Subcutaneous abdominal adipose tissue (tissue), 5 donors: ENCODE measurements around the gene FOXA1.

Experiments used
- H3K27ac ChIP-seq: one replicate; pipeline ENCODE4 v1.7.0; 2013; ENCODE audit warnings: low read depth, mild to moderate bottlenecking, inconsistent platforms, low read length, moderate library complexity
- H3K27me3 ChIP-seq, 5 donors: one replicate each; pipeline ENCODE4 v1.7.0; 2013; ENCODE audit warnings: low read length in 5 of 5, inconsistent platforms in 1 of 5; ENCODE audit not compliant: control insufficient read depth in 5 of 5, insufficient read depth in 4 of 5
- H3K36me3 ChIP-seq, 5 donors: one replicate each; pipeline ENCODE4 v1.7.0; 2013; ENCODE audit warnings: low read length in 5 of 5; ENCODE audit not compliant: control insufficient read depth in 5 of 5, insufficient read depth in 5 of 5
- H3K4me1 ChIP-seq, 5 donors: one replicate each; pipeline ENCODE4 v1.7.0; 2013; ENCODE audit warnings: low read length in 5 of 5, mild to moderate bottlenecking in 3 of 5, moderate library complexity in 1 of 5; ENCODE audit not compliant: control insufficient read depth in 5 of 5, insufficient read depth in 5 of 5
- H3K4me3 ChIP-seq, 5 donors: one replicate each; pipeline ENCODE4 v1.7.0; 2013; ENCODE audit warnings: low read length in 5 of 5, low read depth in 1 of 5
- H3K9ac ChIP-seq, 5 donors: one replicate each; pipeline ENCODE4 v1.7.0; 2013; ENCODE audit warnings: low read length in 5 of 5, mild to moderate bottlenecking in 4 of 5, moderate library complexity in 3 of 5
- H3K9me3 ChIP-seq, 5 donors: one replicate each; pipeline ENCODE4 v1.7.0; 2013; ENCODE audit warnings: low read length in 5 of 5; ENCODE audit not compliant: control insufficient read depth in 5 of 5
- donor health status: healthy.
- donor health status: healthy.
- donor health status: healthy.
- donor health status: healthy.
- donor health status: healthy.

FOXA1 gene

DNA sequence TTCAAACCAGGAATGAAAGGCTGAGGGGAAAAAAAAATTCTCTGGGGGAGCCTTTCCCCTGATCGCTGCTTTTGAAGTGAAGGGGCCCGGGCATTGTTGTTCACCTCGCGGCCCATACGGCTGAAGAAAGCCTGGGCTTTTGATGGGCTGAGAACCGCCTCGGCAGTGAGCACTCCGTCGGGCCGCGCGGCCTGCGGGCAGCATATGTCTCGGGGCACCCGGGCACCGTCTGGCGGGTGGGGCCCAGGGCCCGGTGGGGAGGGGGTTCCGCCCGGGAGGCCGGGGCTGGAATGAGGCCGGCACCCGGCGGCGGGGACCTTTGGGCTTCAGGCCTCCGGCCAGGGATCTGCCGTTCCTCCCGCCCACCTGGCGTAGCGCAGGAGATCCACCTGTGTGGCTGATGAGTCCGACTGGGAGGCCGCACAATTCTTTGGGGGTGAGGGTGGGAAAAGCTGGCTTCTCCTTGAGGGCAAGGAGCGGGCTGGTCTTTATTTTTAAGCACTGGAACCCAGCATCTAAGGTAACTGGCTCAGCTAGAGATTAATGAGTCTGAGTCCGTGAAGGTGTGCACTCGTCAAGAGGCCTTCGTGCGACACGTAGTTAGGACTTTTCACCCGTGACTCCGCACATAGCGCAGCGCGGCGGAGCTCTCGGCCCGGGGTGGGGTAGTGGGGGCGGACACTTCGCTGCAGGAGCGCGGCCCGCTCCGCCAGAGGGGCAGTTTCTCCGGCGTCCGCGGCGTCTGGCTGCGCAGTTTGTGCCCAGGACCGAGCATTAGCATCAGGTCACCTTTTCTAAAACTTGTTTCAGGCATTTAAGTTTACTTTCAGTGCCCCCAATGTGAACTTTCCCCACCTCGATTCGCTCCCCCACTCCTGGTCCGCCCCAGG is 10.6 kb downstream of the FOXA1 start:
- Histone ChIP-seq H3K4me3 (no peak overlapping the region), H3K9me3 (no peaks in the 10 kb centered on the region), H3K9ac (no peak overlapping the region), H3K4me1 (peaks cover 0 to 22% (median 10%) of the 10 kb centered on the region in 5 donors), H3K27ac (no peak overlapping the region), H3K27me3 (peaks cover 46 to 66% (median 55%) of the 10 kb centered on the region in 5 donors), H3K36me3 (no peaks in the 10 kb centered on the region)

DNA sequence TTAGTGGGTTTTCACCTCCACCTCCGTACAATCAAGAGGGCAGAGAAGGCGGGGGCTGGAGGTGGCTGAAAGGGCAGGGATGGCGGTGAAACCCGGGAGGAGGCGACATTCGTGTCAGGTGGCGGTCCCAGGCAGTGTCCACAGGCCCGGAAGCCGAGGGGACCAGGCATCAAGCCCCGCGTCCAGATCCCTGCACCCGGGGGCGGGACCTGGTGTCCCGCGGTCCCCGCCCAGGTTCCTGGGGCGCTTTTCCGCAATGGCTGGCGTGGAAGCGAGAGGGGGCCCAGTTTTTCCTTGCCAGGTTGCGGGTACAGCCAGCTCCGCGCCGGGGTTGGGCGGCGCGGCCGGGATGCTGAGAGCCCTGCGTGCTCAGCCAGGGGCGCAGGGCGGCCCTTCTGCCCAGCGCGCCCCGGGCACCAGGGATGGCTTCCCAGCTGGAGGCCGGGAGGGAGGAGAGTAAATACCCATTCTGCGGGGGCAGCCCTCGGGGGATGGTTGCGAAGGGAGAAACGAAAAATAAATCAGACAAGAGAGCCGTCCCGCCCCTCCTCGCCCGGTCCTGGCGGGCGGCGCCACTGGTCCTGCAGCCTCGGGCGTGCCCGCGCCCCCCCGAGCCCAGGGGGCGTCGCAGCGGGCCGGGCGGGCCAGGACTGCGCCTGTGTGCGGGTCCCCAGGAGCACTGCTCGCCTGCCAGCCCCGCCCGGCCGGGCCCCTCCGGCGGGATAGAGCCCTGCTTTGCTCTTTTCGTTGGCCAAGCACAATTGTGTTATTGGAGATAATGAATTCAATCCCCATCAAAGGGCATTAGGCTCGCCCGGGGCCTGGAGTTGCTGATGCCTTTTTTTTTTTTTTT is 11.5 kb downstream of the FOXA1 start:
- no peak overlapping the region for H3K27ac ChIP-seq
- no peaks in the 10 kb centered on the region for H3K36me3 ChIP-seq
- H3K27me3 ChIP-seq: peaks cover 37 to 57% (median 48%) of the 10 kb centered on the region in 5 donors
- H3K4me3 ChIP-seq: peak overlapping the region in 1 of 5 donors; percentile 14
- no peaks in the 10 kb centered on the region for H3K9me3 ChIP-seq
- H3K9ac ChIP-seq: no peak overlapping the region
- H3K4me1 ChIP-seq: peaks cover 0 to 22% (median 10%) of the 10 kb centered on the region in 5 donors

DNA sequence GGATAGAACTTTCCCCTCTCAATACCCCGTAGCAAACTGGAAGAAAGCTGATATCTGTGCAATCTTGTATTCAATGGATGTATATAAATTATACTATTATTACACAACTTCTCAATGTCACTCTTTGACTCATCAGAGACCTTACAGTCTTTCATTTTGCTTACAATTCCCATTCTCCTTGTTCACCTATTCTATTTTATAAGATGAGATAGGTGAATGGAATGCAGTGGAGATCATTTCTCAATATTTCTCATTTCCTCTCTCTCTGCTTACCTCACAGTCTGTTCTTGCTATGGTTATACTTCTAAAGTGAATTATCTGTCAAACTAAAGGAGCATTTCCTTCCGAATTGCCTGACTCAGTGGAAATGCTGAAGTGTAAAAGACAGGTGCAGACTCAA is 14.9 kb downstream of the FOXA1 start:
- Histone ChIP-seq H3K9me3 (no peaks in the 10 kb centered on the region), H3K27ac (no peak overlapping the region), H3K27me3 (peaks cover 16 to 26% (median 23%) of the 10 kb centered on the region in 5 donors), H3K9ac (no peak overlapping the region), H3K4me1 (peaks cover 0 to 16% (median 8%) of the 10 kb centered on the region in 5 donors), H3K4me3 (no peak overlapping the region), H3K36me3 (no peaks in the 10 kb centered on the region)

DNA sequence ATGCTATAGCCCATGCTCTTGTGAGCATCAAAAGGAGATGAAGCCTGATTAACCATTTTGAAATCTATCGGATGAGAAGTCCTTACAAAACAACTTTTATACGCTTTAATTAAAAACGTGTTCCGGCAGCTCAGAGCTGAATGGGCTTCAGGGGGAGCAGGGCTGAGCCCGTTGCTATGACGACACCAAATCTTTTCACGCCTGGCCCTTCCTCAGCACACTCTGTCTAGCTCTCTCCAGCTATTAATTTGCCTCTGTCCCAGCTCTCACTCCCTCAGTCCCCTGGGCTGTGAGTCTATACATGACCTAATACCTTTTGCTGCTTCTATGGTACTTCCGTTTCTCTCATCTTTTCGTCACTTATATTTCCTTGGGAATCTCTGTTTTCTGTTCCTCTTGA is 15.8 kb downstream of the FOXA1 start:
- H3K27ac ChIP-seq: no peak overlapping the region
- H3K9ac ChIP-seq: no peak overlapping the region
- H3K36me3 ChIP-seq: no peaks in the 10 kb centered on the region
- peaks cover 8 to 18% (median 14%) of the 10 kb centered on the region in 5 donors for H3K27me3 ChIP-seq
- no peak overlapping the region for H3K4me3 ChIP-seq
- no peaks in the 10 kb centered on the region for H3K9me3 ChIP-seq
- peaks cover 0 to 9% (median 4%) of the 10 kb centered on the region in 5 donors for H3K4me1 ChIP-seq

DNA sequence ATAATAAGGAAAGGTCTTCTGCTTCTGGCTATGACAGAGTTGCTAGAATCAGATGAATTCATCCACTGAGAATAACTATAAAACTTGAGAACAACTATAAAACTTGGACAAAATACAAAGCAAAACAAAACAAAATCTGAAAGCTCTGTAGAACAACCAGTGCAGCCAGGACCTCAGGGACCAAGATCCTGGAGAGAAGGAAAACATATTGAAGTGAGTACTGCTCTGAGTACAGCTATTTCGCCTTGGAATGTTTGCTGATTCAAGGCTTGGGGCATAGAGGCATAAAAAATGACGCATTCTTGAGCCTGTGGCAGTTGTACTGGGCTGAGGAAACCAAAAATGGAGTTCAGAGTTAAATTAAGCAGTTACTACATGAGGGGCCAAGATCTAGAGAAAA is 21.7 kb downstream of the FOXA1 start:
- H3K4me3 ChIP-seq: no peak overlapping the region
- H3K9ac ChIP-seq: no peak overlapping the region
- H3K9me3 ChIP-seq: no peaks in the 10 kb centered on the region
- H3K4me1 ChIP-seq: no peaks in the 10 kb centered on the region
- no peaks in the 10 kb centered on the region for H3K36me3 ChIP-seq
- H3K27ac ChIP-seq: no peak overlapping the region
- H3K27me3 ChIP-seq: no peaks in the 10 kb centered on the region

DNA sequence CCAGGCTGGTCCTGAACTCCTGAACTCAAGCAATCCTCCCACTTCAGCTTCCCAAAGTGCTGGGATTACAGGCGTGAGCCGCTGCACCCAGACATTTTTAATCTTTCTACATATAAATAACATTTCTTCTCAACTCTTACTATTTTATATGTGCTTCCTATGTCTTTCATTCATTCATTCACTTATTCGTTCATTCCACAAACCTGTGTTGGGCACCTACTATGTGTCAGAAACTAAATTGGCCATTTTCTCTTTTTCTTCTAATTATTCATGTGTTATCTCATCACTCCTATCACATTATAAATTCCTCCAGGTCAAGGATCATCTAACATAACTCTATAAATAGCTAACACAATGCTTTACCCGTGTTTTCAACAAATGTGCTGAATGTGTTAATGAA is 23.7 kb downstream of the FOXA1 start:
- Histone ChIP-seq H3K36me3 (no peaks in the 10 kb centered on the region), H3K4me3 (no peak overlapping the region), H3K27ac (no peak overlapping the region), H3K4me1 (no peaks in the 10 kb centered on the region), H3K9me3 (no peaks in the 10 kb centered on the region), H3K9ac (no peak overlapping the region), H3K27me3 (no peaks in the 10 kb centered on the region)

DNA sequence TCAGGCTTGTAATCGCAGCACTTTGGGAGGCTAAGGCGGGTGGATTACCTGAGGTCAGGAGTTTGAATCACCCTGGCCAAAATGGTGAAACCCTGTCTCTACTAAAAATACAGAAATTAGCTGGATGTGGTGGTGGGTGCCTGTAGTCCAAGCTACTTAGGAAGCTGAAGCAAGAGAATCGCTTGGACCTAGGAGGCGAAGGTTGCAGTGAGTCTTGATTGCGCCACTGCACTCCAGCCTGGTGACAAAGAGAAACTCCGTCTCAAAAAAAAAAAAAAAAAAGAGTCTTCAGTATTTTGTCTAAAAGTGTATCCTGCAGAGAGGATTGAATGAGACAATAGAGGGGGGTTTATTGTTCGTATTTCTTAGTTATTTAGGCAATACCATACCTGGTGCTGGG is 25.3 kb downstream of the FOXA1 start:
- Histone ChIP-seq H3K4me3 (no peak overlapping the region), H3K9ac (no peak overlapping the region), H3K4me1 (no peaks in the 10 kb centered on the region), H3K9me3 (no peaks in the 10 kb centered on the region), H3K36me3 (no peaks in the 10 kb centered on the region), H3K27ac (no peak overlapping the region), H3K27me3 (no peaks in the 10 kb centered on the region)

DNA sequence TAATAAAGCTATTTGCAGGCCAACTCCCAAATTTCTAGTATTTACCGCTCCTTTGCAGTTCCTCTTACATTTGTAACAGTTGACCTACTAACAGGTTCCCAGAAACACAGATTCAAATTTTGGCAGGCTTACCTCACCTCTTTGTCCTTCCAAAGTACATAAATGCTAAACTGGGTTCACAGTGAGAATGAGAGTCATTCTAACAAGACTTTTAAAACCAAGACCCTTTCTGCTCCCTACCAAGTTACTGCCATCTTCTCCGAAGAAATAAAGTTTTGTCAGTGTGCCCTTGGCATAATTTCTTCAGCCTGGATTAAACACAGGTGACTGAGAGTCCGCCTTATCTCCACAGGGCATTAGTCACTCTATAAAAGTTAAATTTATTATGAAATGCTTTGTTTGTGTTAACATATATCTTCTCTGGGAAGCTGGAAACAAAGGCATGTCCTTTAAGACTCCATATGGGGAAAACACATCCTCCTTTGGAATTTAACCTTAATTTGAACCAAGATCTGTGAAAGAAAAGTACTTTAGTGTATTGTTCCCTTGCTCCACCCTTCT is 28.2 kb downstream of the FOXA1 start:
- Histone ChIP-seq H3K36me3 (no peaks in the 10 kb centered on the region), H3K27ac (no peak overlapping the region), H3K9ac (no peak overlapping the region), H3K4me3 (no peak overlapping the region), H3K9me3 (no peaks in the 10 kb centered on the region), H3K27me3 (no peaks in the 10 kb centered on the region), H3K4me1 (no peaks in the 10 kb centered on the region)

DNA sequence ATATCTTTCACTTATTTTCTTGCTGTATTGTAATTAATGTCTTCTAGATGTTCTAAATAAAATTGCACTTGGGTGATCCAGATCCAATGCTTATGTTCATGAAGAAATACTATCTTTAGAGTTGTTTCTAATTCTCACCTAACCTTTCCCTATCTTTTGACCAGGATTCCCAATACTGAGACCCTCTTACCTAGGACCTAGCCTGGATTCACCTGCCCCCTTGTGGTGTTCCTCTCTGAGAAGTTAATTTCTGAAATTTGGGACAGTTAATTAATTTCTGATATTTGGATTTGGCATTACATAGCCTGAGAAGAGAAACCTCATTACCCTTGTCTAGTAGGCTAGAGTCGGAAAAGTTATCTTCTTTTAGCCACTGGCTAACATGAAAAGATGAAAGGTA is 29.5 kb downstream of the FOXA1 start:
- Histone ChIP-seq H3K36me3 (no peaks in the 10 kb centered on the region), H3K4me3 (no peak overlapping the region), H3K9me3 (no peaks in the 10 kb centered on the region), H3K4me1 (no peaks in the 10 kb centered on the region), H3K27ac (no peak overlapping the region), H3K27me3 (no peaks in the 10 kb centered on the region), H3K9ac (no peak overlapping the region)

DNA sequence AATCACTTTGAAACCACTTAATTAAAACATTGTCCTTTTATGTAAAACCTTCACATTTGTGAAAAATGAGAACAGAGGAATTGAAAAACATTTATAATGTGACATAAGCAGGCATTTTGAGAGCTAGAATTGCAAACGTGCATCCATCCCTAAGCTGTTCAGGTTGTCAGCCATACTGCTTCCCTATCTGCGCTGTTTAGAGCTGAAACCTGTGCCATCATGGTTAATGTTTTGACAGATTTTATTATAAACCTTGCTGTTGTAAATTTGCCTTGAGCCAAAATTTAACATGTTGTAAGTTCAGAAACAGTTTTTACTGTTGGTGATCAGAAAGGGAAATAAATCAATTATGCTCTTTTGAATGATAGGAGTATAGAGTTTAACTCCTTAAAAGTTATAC is 31.9 kb downstream of the FOXA1 start:
- Histone ChIP-seq H3K9me3 (no peaks in the 10 kb centered on the region), H3K27me3 (no peaks in the 10 kb centered on the region), H3K27ac (no peak overlapping the region), H3K9ac (no peak overlapping the region), H3K4me1 (no peaks in the 10 kb centered on the region), H3K36me3 (no peaks in the 10 kb centered on the region), H3K4me3 (no peak overlapping the region)
